Stimulated activated naive CD8-positive, alpha-beta T cell treated with anti-CD3 and anti-CD28 coated beads, Interleukin-15, Interleukin-2, amounts not matched to agents 100 U/mL and 50 U/mL, for 24 hours (primary cell): ENCODE data around the gene LCE3D.
"Not testable (repeated sequence)": the region's sequence is repeated elsewhere in the genome, so short reads cannot be mapped to it uniquely, and the experiment has no call there.

ENCODE experiments used
- ATAC-seq: fragments of 150-1000 bp; cut with Tn5 transposase; one replicate; pipeline ENCODE4 v1.10.0; 2021
- DNase-seq: peaks from one replicate; pipeline ENCODE4 v3.0.0; 2021

The LCE3D gene, protein sequence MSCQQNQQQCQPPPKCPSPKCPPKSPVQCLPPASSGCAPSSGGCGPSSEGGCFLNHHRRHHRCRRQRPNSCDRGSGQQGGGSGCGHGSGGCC

GRCh38 chr1:152580433-152580832 is at the start of gene LCE3D:
TSS of gene LCE3D (minus strand) at chr1:152580516. CDS start at chr1:152579936, 580 bp downstream.
- DNase-seq (no peak), ATAC-seq (no peak)

DNA sequence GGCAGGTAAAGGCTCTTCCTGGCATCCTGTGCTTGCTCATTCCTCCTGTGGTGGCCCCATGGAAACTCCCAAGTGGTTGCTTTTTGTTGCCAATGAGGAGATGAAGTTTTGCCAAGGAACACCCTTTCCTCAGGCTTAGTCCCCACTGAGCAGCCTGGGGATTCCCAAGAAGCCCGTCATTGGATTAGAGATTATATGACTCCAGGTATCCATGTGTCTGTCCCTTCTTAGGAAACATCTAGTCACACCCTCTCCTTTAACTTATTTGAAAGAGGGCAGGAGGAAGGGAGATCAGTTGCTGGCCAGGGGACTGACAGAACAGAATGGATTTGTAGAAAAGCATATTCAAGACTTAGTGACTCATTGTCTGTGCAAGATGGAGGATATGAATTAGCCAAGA is 46.4 kb upstream of the LCE3D start:
- no peak for DNase-seq
- no peak for ATAC-seq

DNA sequence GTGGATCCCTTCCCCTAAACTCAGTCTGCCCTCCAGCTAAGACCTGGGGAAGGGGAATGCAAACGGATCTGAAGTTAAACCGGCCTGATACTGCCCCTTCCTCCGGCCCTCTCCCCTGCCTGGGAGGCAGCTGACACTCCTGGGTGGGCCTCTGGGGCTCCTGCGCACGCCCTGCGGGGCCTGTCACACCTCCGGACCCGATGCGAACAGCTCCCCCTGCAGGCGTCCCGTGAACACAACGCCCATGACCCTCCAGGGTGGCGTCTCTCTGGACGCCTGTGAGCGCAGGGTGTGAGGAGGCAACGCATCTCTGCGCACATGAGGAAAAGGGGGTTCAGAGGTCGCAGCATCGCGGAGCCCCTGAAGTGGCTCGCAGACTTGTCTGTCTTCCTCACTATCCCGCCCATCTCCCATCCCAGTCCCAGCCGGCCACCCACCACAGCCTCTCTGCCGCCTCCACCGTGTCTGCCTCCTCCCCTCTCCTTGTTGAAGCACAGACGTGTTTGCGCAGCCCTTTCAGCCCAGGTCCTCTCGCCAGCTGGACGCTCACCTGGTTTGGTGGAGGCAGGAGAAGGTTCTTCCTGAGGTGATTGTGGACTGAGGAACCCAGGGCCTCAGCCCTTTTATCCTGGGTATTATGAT is 43.0 kb upstream of the LCE3D start:
- ATAC-seq (no peak), DNase-seq (peak; percentile 37)

GRCh38 chr1:152622803-152623202 is 42.5 kb upstream of the LCE3D start, which contains the start of gene LCE3A:
TSS of gene LCE3A (minus strand) at chr1:152623103. CDS start at chr1:152623103, 0 bp downstream.
- no peak for ATAC-seq
- DNase-seq = no peak

GRCh38 chr1:152621993-152622392 is 41.7 kb upstream of the LCE3D start:
- DNase-seq (no peak), ATAC-seq (no peak)

DNA sequence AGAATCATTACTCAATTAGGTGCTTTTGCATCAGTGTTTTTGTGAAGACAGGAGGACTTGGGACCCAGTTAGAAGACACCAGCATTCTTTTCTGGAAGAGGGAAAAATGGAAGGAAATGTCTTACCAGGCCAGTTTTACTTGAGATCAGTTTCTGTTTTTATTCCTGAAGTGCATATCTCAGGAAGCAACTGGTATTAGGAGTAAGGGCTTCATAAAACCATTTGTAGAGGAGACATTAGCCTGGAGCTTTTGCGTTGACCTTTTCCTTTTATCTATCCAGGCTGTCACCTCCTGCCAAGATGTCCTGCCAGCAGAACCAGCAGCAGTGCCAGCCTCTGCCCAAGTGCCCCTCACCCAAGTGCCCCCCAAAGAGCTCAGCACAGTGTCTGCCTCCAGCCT is 33.2 kb upstream of the LCE3D start, which contains the start of gene LCE3B:
Gene LCE3B (plus strand): TSS at position 301 of the 400 bp plus-strand sequence. CDS start 0 bp downstream, at position 301.
- ATAC-seq (no peak), DNase-seq (no peak)

GRCh38 chr1:152599934-152600333 is 19.6 kb upstream of the LCE3D start, which contains the start of gene LCE3C:
TSS of gene LCE3C (plus strand) at chr1:152600234. CDS start at chr1:152600732, 498 bp downstream.
- DNase-seq = no peak
- no peak for ATAC-seq

DNA sequence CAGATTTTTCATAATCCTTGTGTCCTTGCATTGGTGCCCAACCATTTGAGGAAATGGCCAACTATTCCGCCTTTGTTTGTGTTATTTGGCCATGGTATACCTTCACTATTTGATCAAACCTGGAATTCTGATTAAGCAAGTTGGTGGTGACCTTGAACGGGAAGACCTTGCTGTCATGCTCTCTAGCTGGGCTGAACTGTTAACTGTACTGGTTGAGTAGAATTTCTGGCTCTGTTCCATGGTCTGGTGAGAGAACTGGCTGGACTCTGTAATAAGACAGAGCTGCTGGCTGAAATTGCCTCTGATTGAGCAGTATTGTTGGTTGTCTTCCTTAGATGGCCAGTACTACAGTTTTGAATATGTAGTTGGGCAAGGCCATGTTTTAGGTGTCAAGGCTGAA is 16.7 kb upstream of the LCE3D start:
- DNase-seq = no peak
- ATAC-seq = no peak

DNA sequence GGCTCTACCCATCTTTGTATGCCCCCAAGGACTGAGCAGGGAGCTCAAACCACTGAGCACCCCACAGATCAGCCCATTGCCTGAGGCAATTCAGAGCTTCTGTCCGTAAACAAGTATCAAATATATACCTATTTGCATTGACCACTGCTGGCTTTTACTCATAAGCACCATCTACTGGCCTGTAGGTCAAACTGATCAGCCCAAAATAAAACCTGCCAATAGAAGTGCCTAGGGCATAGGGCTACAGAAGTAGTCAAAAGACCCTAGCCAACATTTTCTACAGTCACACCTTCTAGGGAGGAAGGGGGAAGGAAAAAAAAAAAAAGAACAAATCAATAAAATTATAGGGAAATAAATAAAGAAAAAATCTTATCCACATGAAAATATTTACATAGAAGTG is 5.3 kb upstream of the LCE3D start:
- no peak for ATAC-seq
- no peak for DNase-seq

GRCh38 chr1:152582647-152583046 is 2.3 kb upstream of the LCE3D start:
- no peak for DNase-seq
- ATAC-seq = no peak

DNA sequence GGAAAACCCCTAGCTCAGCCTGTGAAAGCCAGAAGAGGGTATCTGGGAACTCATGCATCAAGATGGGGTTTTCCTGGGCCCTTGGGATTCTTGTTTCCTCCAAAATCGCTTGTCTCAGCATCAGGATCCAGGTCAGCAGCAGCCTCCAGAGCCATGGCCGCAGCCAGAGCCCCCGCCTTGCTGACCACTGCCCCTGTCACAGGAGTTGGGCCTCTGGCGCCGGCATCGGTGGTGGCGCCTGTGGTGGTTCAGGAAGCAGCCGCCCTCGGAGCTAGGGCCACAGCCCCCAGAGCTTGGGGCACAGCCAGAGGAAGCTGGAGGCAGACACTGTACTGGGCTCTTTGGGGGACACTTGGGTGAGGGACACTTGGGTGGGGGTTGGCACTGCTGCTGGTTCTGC is 790 bp downstream of the LCE3D start:
- not testable (repeated sequence) for DNase-seq, ATAC-seq

DNA sequence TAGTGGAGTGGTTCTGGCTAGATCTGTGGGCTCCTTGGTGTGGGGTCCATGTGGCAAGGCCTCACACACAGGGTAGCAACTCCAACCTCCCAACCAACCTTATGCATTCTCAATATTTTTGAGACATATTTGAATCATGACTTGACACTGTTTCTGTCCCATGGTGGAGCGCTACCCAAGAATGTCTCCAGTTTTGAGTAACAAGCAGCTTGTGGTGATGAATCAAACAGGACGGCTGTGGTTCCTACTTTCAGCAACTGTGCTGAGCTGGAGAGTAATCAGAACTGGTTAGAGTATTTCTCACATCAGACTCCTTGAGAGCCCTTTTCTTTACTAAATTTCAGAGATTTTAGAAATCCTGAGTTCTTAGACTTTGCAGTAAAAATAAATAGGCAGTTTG is 3.1 kb downstream of the LCE3D start:
- DNase-seq (no peak), ATAC-seq (peak; percentile 19)

- DNase-seq = no peak
- no peak for ATAC-seq
Observed at GRCh38 chr1:152566681-152567080, 13.6 kb downstream of the LCE3D start, which contains the start of gene LCE3E. TSS of gene LCE3E (minus strand) at chr1:152566780. CDS start at chr1:152566208, 572 bp downstream.

DNA sequence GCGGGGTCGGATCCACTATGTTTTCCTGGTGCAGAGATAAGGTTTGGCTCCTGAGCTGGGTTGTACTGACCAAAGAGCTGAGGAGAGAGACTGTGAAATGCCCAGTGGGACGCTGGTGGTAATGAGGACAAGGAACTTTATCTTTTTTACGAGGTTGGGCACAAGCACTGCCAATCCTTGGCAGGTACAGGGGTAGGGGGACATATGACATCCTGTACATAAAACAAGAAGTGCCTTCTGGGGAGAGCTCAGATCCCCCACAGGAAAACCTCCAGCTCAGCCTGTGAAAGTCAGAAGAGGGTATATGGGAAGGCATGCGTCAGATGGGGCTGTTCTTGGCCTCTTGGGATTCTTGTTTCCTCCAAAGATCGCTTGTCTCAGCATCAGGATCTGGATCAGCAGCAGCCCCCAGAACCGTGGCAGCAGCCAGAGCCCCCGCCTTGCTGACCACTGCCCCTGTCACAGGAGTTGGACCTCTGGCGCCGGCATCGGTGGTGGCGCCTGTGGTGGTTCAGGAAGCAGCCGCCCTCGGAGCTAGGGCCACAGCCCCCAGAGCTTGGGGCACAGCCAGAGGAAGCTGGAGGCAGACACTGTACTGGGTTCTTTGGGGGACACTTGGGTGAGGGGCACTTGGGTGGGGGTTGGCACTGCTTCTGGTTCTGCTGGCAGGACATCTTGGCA is 14.6 kb downstream of the LCE3D start:
- no peak for ATAC-seq
- no peak for DNase-seq

GRCh38 chr1:152565115-152565514 is 15.2 kb downstream of the LCE3D start:
- DNase-seq (no peak), ATAC-seq (no peak)

DNA sequence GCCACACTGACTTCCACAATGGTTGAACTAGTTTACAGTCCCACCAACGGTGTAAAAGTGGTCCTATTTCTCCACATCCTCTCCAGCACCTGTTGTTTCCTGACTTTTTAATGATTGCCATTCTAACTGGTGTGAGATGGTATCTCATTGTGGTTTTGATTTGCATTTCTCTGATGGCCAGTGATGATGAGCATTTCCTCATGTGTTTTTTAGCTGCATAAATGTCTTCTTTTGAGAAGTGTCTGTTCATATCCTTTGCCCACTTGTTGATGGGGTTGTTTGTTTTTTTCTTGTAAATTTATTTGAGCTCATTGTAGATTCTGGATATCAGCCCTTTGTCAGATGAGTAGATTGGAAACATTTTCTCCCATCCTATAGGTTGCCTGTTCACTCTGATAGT is 32.0 kb downstream of the LCE3D start:
- ATAC-seq, DNase-seq: not testable (repeated sequence)

DNA sequence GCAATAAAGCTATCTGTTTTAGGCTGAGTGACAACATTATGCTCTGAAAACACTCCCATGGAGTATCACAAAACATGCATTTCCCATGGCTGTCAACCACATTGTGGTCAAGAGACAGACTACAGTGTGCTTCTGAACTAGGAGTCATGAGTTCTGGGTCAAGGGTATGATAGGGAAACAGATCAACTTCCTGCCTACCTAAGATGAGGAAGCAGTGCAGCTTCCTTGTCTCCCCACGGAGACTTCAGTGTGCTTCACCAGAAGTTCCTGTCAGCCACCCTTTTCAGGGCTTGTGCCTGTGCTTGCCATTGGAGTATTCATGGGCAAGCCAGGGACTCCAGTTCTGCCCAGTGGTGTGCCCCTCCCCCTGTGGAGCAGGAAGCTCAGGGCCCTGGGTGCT is 33.6 kb downstream of the LCE3D start:
- DNase-seq = no peak
- ATAC-seq = no peak

DNA sequence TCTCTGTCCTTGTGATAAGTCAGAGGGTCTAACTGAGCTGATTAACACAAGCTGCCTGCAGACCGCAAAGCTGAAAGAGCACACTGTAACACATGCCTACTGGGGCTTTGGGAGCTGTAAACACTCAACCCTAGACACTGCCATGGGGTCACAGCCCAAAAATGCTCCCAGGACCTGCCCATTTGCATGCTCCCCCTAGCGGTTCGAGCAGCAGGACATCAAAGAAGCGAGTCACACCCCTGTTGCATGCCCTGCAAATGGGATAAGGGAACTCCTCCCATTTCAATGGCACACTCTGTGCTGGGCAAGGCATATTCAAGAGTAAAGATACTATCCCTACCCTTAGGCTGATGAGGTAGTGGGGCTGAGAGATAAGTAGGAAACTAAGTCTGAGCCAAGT is 36.5 kb downstream of the LCE3D start:
- DNase-seq = peak; percentile 4
- no peak for ATAC-seq

GRCh38 chr1:152539901-152540300 is 40.4 kb downstream of the LCE3D start:
- no peak for ATAC-seq
- no peak for DNase-seq

GRCh38 chr1:152537496-152537895 is 42.8 kb downstream of the LCE3D start:
- no peak for ATAC-seq
- no peak for DNase-seq

GRCh38 chr1:152535774-152536173 is 44.5 kb downstream of the LCE3D start:
- no peak for ATAC-seq
- DNase-seq = no peak

GRCh38 chr1:152533327-152533938 is 46.9 kb downstream of the LCE3D start:
- DNase-seq (peak; percentile 58), ATAC-seq (no peak)
